SJSA1 (cell line): Measurements from ENCODE around the gene SLC13A2. TPM values are rescaled to one million over a fixed set of nuclear protein-coding genes. Genes with fewer than 3 reads are reported as not detected.

Source experiments
- DNase-seq, 2 experiments: peaks; one replicate each; pipeline ENCODE4 v3.0.0-alpha.2; 2015 to 2020; ENCODE audit warnings: low spot score in 2 of 2, low read depth in 1 of 2
- H3K27ac ChIP-seq: fragments of 250-450 bp; sonication (Bioruptor Pico); 2 replicates; pipeline ENCODE4 v1.5.1; 2020; ENCODE audit warnings: mild to moderate bottlenecking, moderate library complexity
- H3K27me3 ChIP-seq: fragments of 250-450 bp; sonication (Bioruptor Pico); replicated peaks from 2 replicates; pipeline ENCODE4 v1.5.1; 2020; ENCODE audit warnings: mild to moderate bottlenecking, moderate library complexity
- H3K36me3 ChIP-seq: fragments of 250-450 bp; sonication (Bioruptor Pico); 2 replicates; pipeline ENCODE4 v1.5.1; 2020; ENCODE audit warnings: mild to moderate bottlenecking
- H3K4me1 ChIP-seq: fragments of 250-450 bp; sonication (Bioruptor Pico); replicated peaks from 2 replicates; pipeline ENCODE4 v1.6.1; 2021; ENCODE audit warnings: mild to moderate bottlenecking
- H3K4me3 ChIP-seq: fragments of 250-450 bp; sonication (Bioruptor Pico); 2 replicates; pipeline ENCODE4 v1.5.1; 2020; ENCODE audit warnings: mild to moderate bottlenecking
- H3K9me3 ChIP-seq: fragments of 250-450 bp; sonication (Bioruptor Pico); replicated peaks from 2 replicates; pipeline ENCODE4 v1.5.1; 2020; ENCODE audit warnings: mild to moderate bottlenecking
- total RNA-seq: library from RNA; depleted of rRNA; stranded (reverse); fragments of >200 nt; shearing (Covaris generic); gene quantifications from 2 replicates; pipeline ENCODE4 v1.2.3, GENCODE V29; 2014

SLC13A2 gene
- total RNA-seq, 1 experiment from 2014 or later: not detected

GRCh38 chr17:28475151-28475900 lies 1.9 kb downstream of the SLC13A2 start:
- no peaks in the 10 kb centered on the region for H3K36me3 ChIP-seq
- no peak overlapping the region for H3K27ac ChIP-seq
- H3K4me3 ChIP-seq: no peak overlapping the region
- H3K9me3 ChIP-seq: no peaks in the 10 kb centered on the region
- H3K27me3 ChIP-seq: 0 out of 2 replicates have a peak, but pooled peaks cover 5% of the 10 kb centered on the region
- DNase-seq: no peak
- no peaks in the 10 kb centered on the region for H3K4me1 ChIP-seq

GRCh38 chr17:28476076-28476865 lies 2.8 kb downstream of the SLC13A2 start:
- DNase-seq: no peak

GRCh38 chr17:28477928-28478327 lies 4.5 kb downstream of the SLC13A2 start:
- Histone ChIP-seq H3K36me3 (no peaks in the 10 kb centered on the region), H3K27ac (no peak overlapping the region), H3K4me3 (no peak overlapping the region), H3K4me1 (no peaks in the 10 kb centered on the region), H3K27me3 (peaks cover 7% of the 10 kb centered on the region; the same call in 1 of the 2 replicates), H3K9me3 (no peaks in the 10 kb centered on the region)
- DNase-seq: no peak

More at GRCh38 chr17:28476076-28476865, 2.8 kb downstream of the SLC13A2 start:
- peaks cover 7% of the 10 kb centered on the region; the same call in 1 of the 2 replicates for H3K27me3 ChIP-seq
- no peaks in the 10 kb centered on the region for H3K36me3 ChIP-seq
- H3K4me3 ChIP-seq: no peak overlapping the region
- no peak overlapping the region for H3K27ac ChIP-seq
- H3K4me1 ChIP-seq: no peaks in the 10 kb centered on the region
- H3K9me3 ChIP-seq: no peaks in the 10 kb centered on the region

- H3K36me3 ChIP-seq: no peaks in the 10 kb centered on the region
- no peak for DNase-seq
- H3K4me1 ChIP-seq: no peaks in the 10 kb centered on the region
- peaks cover 7% of the 10 kb centered on the region; the same call in 1 of the 2 replicates for H3K27me3 ChIP-seq
- no peaks in the 10 kb centered on the region for H3K9me3 ChIP-seq
- no peak overlapping the region for H3K4me3 ChIP-seq
- H3K27ac ChIP-seq: no peak overlapping the region
Observed at GRCh38 chr17:28478712-28479615, 5.5 kb downstream of the SLC13A2 start.

- no peaks in the 10 kb centered on the region for H3K4me1 ChIP-seq
- no peaks in the 10 kb centered on the region for H3K9me3 ChIP-seq
- peaks cover 13% of the 10 kb centered on the region; the same call in 1 of the 2 replicates for H3K27me3 ChIP-seq
- no peak overlapping the region for H3K27ac ChIP-seq
- H3K36me3 ChIP-seq: no peaks in the 10 kb centered on the region
- DNase-seq: no peak
- no peak overlapping the region for H3K4me3 ChIP-seq
Observed at GRCh38 chr17:28480278-28480677, 6.8 kb downstream of the SLC13A2 start.

- Histone ChIP-seq H3K4me1 (no peaks in the 10 kb centered on the region), H3K36me3 (no peaks in the 10 kb centered on the region), H3K4me3 (no peak overlapping the region), H3K27me3 (peaks cover 13% of the 10 kb centered on the region; the same call in 1 of the 2 replicates), H3K27ac (no peak overlapping the region), H3K9me3 (no peaks in the 10 kb centered on the region)
- no peak for DNase-seq
Observed at GRCh38 chr17:28480799-28481571, 7.5 kb downstream of the SLC13A2 start.

- peaks cover 13% of the 10 kb centered on the region; the same call in 1 of the 2 replicates for H3K27me3 ChIP-seq
- no peak overlapping the region for H3K4me3 ChIP-seq
- no peak overlapping the region for H3K27ac ChIP-seq
- no peaks in the 10 kb centered on the region for H3K9me3 ChIP-seq
- no peaks in the 10 kb centered on the region for H3K36me3 ChIP-seq
- no peak for DNase-seq
- no peaks in the 10 kb centered on the region for H3K4me1 ChIP-seq
Observed at GRCh38 chr17:28482551-28483199, 9.2 kb downstream of the SLC13A2 start.

- peaks cover 13% of the 10 kb centered on the region; the same call in 1 of the 2 replicates for H3K27me3 ChIP-seq
- H3K36me3 ChIP-seq: no peaks in the 10 kb centered on the region
- no peak overlapping the region for H3K4me3 ChIP-seq
- no peaks in the 10 kb centered on the region for H3K9me3 ChIP-seq
- DNase-seq: no peak
- H3K27ac ChIP-seq: no peak overlapping the region
- no peaks in the 10 kb centered on the region for H3K4me1 ChIP-seq
Observed at GRCh38 chr17:28484296-28484695, 10.9 kb downstream of the SLC13A2 start.

GRCh38 chr17:28485049-28485448 lies 11.6 kb downstream of the SLC13A2 start:
- H3K27me3 ChIP-seq: peaks cover 13% of the 10 kb centered on the region; the same call in 1 of the 2 replicates
- DNase-seq: no peak
- H3K4me1 ChIP-seq: no peaks in the 10 kb centered on the region
- H3K4me3 ChIP-seq: no peak overlapping the region
- H3K36me3 ChIP-seq: no peaks in the 10 kb centered on the region
- no peaks in the 10 kb centered on the region for H3K9me3 ChIP-seq
- no peak overlapping the region for H3K27ac ChIP-seq

GRCh38 chr17:28487881-28488532 lies 14.6 kb downstream of the SLC13A2 start:
- Histone ChIP-seq H3K36me3 (no peaks in the 10 kb centered on the region), H3K4me3 (no peak overlapping the region), H3K4me1 (no peaks in the 10 kb centered on the region), H3K27ac (no peak overlapping the region), H3K27me3 (peaks cover 6% of the 10 kb centered on the region; the same call in 1 of the 2 replicates), H3K9me3 (no peaks in the 10 kb centered on the region)
- DNase-seq: no peak

GRCh38 chr17:28488533-28489276 lies 15.3 kb downstream of the SLC13A2 start:
- DNase-seq: no peak
- Histone ChIP-seq H3K9me3 (no peaks in the 10 kb centered on the region), H3K36me3 (no peaks in the 10 kb centered on the region), H3K27me3 (peaks cover 6% of the 10 kb centered on the region; the same call in 1 of the 2 replicates), H3K4me3 (no peak overlapping the region), H3K27ac (no peak overlapping the region), H3K4me1 (no peaks in the 10 kb centered on the region)
